Measurements from ENCODE around the gene KRTAP5-6.

The KRTAP5-6 gene, protein sequence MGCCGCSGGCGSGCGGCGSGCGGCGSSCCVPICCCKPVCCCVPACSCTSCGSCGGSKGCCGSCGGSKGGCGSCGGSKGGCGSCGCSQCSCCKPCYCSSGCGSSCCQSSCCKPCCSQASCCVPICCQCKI

DNA sequence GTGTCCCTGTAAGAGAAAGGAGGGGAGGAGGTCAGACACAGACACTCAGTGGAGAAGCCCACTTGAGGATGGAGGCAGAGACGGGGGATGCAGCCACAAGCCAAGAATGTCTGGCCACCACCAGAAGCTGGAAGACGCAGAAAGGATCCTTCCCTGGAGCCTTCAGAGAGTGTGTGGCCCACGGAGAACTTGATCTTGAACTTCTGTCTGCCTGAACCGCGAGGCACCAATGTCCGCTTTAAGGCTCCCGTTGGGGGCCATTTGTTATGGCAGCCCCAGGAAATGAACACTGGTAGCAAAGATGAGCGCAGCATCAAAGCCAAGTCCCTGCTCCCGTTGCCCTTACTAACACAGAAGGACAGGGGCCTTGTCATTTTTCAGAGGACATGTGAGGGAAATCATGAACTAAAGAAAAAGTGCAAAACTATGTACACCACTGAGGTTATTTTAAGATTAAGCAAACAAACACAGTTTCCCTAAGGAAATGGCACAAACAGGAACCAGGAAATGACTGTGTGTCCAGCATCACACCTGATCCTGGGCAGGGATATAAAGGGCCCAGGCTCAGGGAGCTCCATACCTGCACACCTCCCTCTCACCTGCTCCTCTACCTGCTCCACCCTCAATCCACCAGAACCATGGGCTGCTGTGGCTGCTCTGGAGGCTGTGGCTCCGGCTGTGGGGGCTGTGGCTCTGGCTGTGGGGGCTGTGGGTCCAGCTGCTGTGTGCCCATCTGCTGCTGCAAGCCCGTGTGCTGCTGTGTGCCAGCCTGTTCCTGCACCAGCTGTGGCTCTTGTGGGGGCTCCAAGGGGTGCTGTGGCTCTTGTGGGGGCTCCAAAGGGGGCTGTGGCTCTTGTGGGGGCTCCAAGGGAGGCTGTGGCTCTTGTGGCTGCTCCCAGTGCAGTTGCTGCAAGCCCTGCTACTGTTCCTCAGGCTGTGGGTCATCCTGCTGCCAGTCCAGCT lies at the start of gene KRTAP5-6:
TSS of gene KRTAP5-6 (plus strand) at position 588 of the 963 bp plus-strand sequence. CDS start at position 639, 51 bp downstream.
- TF ChIP-seq, protein P1, sequence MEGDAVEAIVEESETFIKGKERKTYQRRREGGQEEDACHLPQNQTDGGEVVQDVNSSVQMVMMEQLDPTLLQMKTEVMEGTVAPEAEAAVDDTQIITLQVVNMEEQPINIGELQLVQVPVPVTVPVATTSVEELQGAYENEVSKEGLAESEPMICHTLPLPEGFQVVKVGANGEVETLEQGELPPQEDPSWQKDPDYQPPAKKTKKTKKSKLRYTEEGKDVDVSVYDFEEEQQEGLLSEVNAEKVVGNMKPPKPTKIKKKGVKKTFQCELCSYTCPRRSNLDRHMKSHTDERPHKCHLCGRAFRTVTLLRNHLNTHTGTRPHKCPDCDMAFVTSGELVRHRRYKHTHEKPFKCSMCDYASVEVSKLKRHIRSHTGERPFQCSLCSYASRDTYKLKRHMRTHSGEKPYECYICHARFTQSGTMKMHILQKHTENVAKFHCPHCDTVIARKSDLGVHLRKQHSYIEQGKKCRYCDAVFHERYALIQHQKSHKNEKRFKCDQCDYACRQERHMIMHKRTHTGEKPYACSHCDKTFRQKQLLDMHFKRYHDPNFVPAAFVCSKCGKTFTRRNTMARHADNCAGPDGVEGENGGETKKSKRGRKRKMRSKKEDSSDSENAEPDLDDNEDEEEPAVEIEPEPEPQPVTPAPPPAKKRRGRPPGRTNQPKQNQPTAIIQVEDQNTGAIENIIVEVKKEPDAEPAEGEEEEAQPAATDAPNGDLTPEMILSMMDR (IDR thresholded peaks at IDR 0.05; ENCODE audit: low read depth, low read length, missing control alignments) = no peak
- no peak for DNase-seq (ENCODE audit: low read depth)
- in situ Hi-C loops (cut with HindIII; ENCODE audit: low sequenced_read_pairs) = no loop called here
- H3K4me3 ChIP-seq (ENCODE audit: low read depth, low read length) = no peak within 1 kb of the TSS

DNA sequence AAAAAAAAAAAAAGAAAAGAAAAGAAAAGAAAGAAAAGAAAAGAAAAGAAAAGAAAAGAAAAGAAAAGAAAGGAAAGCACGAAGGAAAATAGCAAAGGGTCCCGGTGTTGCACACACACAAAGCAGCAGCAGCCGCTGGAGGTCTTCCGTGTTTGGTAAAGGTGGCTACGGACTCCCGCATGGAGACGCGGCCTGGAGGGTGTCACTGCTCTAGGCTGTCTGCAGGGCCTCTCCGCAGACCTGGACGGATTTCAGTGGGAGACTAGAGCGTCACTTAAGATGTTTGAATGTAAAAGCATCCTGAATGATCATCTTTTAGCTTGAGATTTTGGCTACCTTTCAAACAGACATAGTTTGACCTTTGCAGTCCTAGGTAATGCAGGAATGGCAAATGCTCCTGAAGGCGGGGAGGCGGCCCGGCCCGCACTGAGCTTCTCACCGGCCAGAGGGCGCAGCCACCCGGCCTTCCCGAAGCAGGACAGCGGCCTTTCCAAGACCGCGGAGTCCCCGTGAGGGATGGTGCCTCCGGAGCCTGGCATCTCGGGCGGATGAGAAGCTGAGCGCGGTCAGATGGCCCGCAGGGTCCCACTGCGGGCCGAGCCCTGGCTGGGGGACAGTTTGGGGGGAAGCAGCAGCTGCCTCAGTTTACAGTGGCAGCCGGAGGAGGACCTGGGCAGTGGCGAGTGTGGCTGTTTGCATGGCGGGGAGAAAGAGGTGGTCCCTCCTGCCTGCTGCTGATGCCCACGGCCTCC lies 48.9 kb upstream of the KRTAP5-6 start:
- no peak overlapping the region for H3K4me3 ChIP-seq (ENCODE audit: low read depth, low read length)
- in situ Hi-C loops (cut with HindIII; ENCODE audit: low sequenced_read_pairs) = no loop called here
- TF ChIP-seq, protein P1 (IDR thresholded peaks at IDR 0.05; ENCODE audit: low read depth, low read length, missing control alignments) = no peak
- no peak for DNase-seq (ENCODE audit: low read depth)

DNA sequence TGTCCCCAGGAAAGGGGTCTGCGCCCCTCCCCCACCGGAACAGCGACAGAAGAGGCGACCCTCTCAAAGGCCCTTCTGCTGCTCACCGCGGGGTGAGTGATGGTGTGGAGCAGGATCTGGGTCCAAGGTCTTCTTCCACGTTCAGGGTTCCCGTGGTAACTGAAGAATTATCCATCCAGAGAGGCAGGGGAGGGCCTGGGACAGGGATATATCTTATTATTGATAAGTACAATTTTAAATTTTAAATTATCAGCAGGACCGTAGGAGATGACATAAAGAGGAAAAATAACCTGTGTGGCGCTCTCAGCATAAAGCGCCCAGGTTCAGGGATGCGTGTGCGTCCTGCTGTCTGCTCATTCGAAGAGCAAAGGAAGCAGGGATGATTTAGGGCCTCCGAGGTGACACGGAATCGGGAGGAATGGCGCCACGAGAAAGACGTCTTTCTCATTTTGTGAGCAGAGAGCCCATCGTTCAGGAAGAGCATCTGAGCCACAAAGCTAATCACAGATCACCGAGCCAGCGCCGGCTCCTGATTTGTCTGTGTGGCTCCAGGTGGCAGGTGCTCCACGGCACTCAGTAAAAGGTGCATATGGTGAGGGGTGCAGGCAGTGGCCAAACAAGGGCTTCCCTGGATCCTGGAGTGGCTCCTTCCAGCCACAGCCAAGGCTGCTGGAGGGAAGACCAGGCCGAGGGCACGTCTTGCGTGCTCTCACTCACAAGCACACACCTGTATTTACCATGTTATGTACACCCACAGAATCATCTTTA lies 48.2 kb upstream of the KRTAP5-6 start:
- no peak overlapping the region for H3K4me3 ChIP-seq (ENCODE audit: low read depth, low read length)
- no peak for DNase-seq (ENCODE audit: low read depth)
- in situ Hi-C loops (cut with HindIII; ENCODE audit: low sequenced_read_pairs) = no loop called here
- TF ChIP-seq, protein P1 (IDR thresholded peaks at IDR 0.05; ENCODE audit: low read depth, low read length, missing control alignments) = no peak

DNA sequence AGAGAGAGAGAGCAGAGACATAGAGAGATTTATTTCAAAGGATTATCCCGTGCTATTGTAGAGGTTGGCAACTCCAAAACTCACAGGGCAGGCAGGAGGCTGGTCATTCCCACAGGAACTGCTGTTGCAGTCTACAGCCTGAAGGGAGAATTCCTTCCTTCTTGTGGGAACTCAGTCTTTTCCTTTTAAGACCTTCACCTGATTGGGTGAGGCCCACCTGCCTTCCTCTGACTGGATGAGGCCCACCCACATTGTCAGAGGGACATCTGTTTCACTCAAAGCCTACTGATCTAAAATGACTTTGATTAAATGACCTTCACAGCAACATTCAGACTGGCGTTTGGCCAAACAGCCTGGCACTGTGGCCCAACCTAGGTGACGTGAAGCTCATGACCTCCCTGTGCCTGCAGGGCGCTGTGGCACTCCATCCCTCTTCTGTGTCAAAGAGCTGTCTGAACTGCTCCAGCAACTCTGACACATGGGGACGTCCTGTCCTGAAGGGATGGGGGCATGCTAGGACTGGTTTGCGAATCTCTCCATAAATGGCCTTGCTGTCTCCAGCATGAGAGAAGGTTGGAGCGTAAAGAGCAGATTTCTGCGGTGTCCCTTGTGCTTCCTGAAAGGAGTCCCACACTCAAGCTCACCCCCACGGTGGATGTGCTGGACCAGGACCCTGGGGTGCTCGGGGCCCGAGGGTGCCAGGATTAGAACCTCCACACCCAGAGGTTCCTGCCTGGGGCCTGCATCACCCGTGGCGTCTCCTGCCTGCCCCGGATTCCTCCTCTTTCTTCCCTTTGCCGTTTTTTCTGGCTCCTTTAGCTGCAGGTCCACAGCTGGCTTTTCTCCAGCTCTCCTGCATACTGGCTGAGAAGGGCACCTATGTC lies 46.7 kb upstream of the KRTAP5-6 start:
- no peak overlapping the region for H3K4me3 ChIP-seq (ENCODE audit: low read depth, low read length)
- in situ Hi-C loops (cut with HindIII; ENCODE audit: low sequenced_read_pairs) = no loop called here
- TF ChIP-seq, protein P1 (IDR thresholded peaks at IDR 0.05; ENCODE audit: low read depth, low read length, missing control alignments) = no peak
- DNase-seq (ENCODE audit: low read depth) = no peak

DNA sequence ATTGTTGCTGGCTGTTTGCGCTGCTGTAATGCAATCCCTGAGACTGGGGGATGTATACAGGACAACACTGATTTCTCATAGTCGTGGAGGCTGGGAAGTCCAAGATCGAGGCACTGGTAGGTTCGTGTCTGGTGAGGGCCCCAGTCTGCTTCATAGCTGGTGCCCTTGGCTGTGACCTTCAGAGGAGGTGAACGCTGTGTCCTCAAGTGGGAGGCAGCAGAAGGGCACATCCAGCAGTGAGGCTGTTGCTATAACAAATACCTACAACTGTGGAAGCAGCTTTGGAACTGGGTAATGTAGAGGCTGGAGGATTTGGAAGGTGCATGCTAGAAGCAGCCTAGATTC lies 46.1 kb upstream of the KRTAP5-6 start:
- in situ Hi-C loops (cut with HindIII; ENCODE audit: low sequenced_read_pairs) = no loop called here
- DNase-seq (ENCODE audit: low read depth) = no peak
- TF ChIP-seq, protein P1 (IDR thresholded peaks at IDR 0.05; ENCODE audit: low read depth, low read length, missing control alignments) = no peak
- no peak overlapping the region for H3K4me3 ChIP-seq (ENCODE audit: low read depth, low read length)

Data from astrocyte of the cerebellum (primary cell).